Measurements from ENCODE around the gene GTF2F2.

Gene GTF2F2, protein sequence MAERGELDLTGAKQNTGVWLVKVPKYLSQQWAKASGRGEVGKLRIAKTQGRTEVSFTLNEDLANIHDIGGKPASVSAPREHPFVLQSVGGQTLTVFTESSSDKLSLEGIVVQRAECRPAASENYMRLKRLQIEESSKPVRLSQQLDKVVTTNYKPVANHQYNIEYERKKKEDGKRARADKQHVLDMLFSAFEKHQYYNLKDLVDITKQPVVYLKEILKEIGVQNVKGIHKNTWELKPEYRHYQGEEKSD

DNA sequence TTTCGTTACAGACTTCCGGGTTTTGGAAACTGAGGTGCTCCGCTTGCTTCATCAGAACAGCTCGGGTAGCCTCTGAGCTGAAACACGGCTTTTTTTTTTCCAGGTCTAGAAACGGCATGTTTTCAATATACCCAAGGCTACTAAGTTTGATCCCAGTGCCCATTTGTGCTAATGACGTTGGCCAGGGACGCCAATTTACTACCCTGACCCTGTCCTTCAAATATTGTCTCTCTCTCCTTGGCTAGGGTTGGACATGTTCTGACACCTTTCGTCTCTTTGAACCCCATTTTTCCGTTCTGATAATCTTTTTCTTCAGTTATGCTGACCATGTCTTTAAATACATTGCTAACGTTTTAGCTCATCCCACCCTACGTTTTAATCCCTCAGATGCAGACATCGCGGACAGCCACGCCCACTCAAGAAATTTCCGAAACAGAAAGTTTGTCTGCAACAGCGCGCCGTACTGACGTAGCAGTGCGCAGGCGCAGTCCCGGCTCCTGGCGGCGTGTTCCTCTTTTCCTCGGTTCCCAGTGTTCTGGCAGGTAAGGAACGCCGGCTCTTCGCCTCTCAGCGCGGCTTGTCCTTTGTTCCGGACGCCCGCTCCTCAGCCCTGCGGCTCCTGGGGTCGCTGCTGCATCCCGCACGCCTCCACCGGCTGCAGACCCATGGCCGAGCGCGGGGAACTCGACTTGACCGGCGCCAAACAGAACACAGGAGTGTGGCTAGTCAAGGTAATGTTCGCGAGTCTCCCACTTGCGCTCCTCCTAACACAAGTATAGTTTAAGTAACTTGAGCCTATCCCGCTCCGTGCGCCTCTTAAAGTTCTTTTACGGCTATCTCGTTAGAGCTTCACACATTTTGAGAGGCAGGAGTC is at the start of gene GTF2F2:
TSS of gene GTF2F2 (plus strand) at position 520 of the 874 bp plus-strand sequence. CDS start at position 666, 146 bp downstream.
- peak; percentile 68 for DNase-seq (ENCODE audit: extremely low read depth, low read depth)
- TF ChIP-seq, protein P1, sequence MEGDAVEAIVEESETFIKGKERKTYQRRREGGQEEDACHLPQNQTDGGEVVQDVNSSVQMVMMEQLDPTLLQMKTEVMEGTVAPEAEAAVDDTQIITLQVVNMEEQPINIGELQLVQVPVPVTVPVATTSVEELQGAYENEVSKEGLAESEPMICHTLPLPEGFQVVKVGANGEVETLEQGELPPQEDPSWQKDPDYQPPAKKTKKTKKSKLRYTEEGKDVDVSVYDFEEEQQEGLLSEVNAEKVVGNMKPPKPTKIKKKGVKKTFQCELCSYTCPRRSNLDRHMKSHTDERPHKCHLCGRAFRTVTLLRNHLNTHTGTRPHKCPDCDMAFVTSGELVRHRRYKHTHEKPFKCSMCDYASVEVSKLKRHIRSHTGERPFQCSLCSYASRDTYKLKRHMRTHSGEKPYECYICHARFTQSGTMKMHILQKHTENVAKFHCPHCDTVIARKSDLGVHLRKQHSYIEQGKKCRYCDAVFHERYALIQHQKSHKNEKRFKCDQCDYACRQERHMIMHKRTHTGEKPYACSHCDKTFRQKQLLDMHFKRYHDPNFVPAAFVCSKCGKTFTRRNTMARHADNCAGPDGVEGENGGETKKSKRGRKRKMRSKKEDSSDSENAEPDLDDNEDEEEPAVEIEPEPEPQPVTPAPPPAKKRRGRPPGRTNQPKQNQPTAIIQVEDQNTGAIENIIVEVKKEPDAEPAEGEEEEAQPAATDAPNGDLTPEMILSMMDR (IDR thresholded peaks at IDR 0.05; ENCODE audit: low read depth, low read length): no peak

DNA sequence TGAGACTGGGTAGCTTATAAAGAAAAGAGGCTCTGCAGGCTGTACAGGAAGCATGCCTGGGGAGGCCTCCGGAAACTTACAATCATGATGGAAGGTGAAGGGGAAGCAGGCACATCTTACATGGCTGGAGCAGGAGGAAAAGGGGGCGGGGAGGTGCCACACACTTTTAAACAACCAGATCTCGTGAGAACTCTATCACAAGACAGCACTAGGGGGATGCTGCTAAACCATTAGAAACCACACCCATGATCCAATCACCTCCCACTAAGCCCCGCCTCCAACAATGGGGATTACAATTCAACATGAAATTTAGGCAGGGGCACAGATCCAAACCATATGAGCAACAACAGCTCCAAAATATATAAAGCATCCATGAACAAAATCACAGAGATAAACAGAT is 46.5 kb upstream of the GTF2F2 start:
- TF ChIP-seq, protein P1 (IDR thresholded peaks at IDR 0.05; ENCODE audit: low read depth, low read length): no peak
- no peak for DNase-seq (ENCODE audit: extremely low read depth, low read depth)

DNA sequence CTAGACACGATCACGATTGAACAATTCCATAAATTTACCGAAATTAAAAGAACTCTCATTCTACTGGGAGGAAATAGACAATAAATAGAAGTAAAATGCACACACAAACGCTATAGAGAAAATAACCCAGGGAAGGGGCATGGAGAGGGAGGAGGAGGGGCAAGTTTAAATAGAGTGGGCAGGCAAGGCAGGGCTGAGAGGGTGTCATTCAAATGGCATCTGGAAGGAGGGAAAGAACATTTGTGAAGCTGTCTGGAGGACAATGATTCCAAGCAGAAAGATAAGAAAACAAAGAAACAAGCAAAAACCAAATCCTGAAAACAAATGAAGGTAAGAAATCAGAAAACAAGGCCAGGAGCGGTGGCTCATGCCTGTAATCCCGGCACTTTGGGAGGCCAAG is 45.6 kb upstream of the GTF2F2 start:
- no peak for DNase-seq (ENCODE audit: extremely low read depth, low read depth)
- TF ChIP-seq, protein P1 (IDR thresholded peaks at IDR 0.05; ENCODE audit: low read depth, low read length): no peak

DNA sequence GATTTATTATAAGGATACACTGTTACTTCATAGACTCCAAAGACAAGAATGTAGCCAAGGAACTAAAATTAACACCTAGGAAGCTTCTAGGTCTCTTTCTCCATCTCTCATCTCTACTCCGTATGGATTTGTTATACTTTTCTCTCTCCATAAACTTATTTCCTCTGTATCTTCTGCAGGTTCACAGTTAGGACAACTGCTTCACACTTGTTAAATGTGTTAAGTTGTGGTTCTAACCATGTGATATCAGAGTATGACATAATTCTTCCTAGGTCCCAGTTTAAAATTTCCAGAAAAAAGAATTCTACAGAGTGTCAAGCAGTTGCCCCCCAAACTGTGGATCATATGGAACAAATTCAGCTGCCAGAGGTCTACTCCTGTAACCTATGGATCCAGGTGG is 42.3 kb upstream of the GTF2F2 start:
- DNase-seq (ENCODE audit: extremely low read depth, low read depth): no peak

DNA sequence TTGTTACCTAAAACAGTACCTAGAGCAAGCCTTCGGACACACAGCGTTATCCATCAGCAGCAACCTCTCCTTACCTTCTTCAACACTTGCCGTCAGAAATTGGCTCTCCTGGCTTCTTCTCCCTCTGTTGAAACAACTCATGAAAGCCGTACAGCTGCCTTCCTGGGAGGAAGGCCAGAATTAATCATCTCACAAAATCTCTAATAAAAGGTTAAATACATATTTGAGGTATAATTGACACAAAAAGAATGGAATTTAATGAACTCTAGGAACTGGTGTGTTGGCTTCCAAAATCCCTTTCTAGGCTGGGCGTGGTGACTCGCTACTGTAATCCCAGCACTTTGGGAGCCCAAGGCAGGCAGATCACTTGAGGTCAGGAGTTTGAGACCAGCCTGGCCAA is 37.3 kb upstream of the GTF2F2 start:
- DNase-seq (ENCODE audit: extremely low read depth, low read depth): peak; percentile 43
- TF ChIP-seq, protein P1 (IDR thresholded peaks at IDR 0.05; ENCODE audit: low read depth, low read length): no peak

More for the DNA sequence above, 42.3 kb upstream of the GTF2F2 start:
- TF ChIP-seq, protein P1 (IDR thresholded peaks at IDR 0.05; ENCODE audit: low read depth, low read length): no peak

DNA sequence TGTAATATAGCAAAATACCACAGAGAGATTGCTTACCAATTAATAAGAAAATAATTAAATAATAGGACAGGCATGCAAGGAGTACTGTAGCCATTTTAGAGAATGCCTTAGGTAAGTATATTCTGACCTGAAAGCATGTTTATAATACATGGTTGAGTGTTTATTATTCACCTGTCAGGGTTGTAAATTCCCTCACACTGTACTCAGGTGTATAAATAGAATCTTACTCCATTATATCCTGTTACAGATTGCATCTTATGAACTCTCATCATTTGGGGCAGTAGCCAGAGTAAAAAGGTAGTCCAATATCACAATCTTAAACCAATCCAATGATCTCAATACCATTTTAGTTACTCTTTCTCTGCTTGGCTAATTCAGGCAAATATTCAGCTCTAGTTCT is 35.8 kb upstream of the GTF2F2 start:
- TF ChIP-seq, protein P1 (IDR thresholded peaks at IDR 0.05; ENCODE audit: low read depth, low read length): no peak
- no peak for DNase-seq (ENCODE audit: extremely low read depth, low read depth)

DNA sequence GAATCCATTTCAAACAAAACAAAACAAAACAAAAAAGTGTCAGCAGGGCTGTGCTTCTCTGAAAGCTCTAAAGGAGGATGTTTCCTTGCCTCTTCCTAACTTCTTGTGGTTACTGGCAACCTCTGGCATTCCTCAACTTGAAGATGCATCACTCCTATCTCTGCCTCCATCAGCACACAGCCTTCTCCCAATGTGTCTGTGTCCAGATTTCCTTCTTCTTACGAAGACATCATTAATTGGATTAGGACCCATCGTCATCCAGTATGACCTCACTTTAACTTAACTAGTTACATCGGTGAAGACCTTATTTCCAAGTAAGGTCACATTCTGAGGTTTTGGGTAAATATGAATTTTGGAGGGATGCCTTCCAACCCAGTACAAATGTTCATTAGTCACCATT is 33.8 kb upstream of the GTF2F2 start:
- no peak for DNase-seq (ENCODE audit: extremely low read depth, low read depth)
- TF ChIP-seq, protein P1 (IDR thresholded peaks at IDR 0.05; ENCODE audit: low read depth, low read length): no peak
